GM12872 (cell line): ENCODE data around the gene EEF2.

Experiments used
- CTCF ChIP-seq: IDR thresholded peaks from 3 replicates; pipeline ENCODE4 v1.5.1; 2011; ENCODE audit warnings: low read depth, mild to moderate bottlenecking, low read length, moderate library complexity; ENCODE audit not compliant: insufficient read depth

EEF2 gene

DNA sequence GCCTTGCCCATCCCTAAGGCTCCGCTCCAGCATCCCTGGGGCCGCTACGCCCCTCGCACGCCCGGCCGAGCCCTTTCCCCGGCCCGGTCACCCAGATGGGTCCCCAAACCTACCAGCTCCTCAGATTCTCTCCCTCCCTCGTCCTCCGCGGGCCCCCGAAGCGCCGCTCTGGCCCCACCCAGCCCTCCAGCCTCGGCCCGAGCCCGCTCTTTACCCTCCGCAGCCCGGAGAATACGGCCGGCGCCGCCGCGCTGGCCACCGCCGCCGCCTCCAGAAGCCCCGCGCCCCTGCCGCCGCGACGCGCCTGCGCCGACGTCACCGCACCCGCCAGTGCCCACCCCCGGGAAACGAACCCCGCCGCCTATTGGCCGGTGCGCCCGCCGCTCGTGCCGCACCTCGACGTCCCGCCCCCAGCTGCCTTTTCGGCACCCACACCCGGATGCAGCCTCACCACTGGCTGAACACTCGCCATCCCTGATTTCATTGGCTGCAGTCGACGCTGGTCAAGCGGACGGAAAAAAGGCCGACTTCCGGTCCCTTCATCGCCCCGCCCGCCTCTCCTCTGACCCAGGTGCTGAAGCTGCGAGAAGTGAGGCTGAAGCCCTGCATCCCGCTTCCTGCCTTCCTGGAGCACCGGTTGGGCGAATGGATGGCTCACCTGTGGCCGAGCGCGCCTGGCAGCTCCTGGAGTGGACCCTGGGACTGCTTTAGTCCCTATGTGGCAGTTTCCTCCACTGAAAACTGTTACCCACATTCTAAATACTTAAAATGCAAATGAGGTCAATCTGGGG, 14.3 kb downstream of the EEF2 start, which contains the start of gene DAPK3:
TSS of gene DAPK3 (minus strand) at position 292 of the 791 bp plus-strand sequence. CDS start 1,364 bp downstream, outside the sequence.
- TF ChIP-seq CTCF: no peak

GRCh38 chr19:3970313-3970807, 14.9 kb downstream of the EEF2 start:
- TF ChIP-seq CTCF: no peak

DNA sequence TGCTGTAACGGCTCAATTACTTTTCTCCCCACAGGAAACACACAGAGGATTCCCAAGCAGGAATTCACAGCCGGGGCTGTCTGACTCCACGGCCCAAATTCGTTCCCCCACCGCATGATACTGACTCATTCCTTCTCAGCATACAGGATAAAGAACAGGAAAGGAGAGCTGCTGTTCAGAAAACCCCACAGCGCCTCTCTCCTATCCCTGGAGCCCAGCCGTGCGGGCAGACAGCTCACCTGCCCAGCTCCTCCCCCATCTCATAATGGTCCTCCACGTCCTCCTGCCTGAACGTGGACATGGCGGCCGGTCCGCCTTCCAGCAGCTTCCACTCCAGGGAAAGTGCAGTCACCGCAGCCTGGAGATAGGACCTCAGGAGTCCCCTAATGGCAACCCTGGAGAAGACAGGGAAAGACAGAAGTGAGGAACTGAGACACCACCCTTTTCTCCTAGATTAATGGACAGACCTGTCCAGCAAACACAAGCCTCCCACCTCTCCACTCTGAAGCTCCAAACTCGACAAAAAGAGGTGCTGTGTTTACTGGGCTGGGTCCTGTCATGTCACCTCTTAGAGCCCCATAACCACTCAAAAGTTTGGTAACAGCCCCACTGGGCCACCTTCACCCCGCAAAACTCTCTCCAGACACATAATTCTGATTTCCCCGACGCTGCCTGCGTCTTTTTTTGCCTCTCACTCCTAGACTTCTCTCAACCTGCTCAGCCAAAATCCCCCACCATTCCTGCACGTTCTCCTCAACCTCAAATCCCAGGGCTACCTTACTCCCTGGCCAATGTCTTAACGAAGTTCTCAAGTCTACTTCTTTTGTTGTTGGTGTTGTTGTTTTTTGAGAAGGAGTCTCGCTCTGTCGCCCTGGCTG, 15.6 kb downstream of the EEF2 start:
- no peak for TF ChIP-seq CTCF

DNA sequence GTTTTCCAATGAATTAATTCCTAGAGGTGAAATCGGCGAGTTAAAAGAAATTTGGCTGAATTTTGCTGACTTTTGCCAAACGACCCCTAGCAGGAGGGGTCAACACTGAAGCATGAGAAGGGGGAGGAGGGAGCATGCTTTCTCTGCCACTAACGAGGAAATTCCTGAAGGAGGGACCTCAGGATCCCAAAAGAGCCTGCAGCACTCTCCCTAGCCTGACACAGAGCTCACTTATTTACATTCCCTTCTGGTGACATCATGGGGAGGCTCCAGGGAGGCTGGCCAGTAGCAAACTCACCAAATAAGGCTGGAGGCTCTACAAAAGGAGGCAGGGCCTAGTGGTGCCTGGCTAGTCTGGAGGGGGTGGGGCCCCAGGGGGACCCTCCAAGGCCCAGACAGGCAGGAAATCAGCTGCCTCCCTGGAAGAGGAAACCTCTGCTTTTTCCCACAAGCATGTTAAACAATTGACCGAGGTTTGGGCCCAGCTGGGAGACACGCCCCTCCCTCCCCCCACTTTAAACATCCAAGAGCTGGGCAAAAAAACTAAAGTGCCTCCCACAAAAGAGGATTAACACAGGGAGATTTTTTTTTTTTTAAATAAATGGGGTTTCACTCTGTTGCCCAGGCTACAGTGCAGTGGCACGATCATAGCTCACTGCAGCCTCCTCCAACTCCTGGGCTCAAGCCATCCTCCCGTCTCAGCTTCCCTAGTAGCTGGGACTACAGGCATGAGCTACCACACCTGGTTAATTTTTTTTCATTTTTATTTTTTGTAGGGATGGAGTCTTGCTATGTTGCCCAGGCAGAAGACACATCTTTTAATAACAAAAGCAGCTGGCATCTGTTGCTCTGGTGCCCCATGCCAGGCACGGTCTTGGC, 16.5 kb downstream of the EEF2 start:
- no peak for TF ChIP-seq CTCF

GRCh38 chr19:3966051-3967017, 18.9 kb downstream of the EEF2 start:
- TF ChIP-seq CTCF: no peak

DNA sequence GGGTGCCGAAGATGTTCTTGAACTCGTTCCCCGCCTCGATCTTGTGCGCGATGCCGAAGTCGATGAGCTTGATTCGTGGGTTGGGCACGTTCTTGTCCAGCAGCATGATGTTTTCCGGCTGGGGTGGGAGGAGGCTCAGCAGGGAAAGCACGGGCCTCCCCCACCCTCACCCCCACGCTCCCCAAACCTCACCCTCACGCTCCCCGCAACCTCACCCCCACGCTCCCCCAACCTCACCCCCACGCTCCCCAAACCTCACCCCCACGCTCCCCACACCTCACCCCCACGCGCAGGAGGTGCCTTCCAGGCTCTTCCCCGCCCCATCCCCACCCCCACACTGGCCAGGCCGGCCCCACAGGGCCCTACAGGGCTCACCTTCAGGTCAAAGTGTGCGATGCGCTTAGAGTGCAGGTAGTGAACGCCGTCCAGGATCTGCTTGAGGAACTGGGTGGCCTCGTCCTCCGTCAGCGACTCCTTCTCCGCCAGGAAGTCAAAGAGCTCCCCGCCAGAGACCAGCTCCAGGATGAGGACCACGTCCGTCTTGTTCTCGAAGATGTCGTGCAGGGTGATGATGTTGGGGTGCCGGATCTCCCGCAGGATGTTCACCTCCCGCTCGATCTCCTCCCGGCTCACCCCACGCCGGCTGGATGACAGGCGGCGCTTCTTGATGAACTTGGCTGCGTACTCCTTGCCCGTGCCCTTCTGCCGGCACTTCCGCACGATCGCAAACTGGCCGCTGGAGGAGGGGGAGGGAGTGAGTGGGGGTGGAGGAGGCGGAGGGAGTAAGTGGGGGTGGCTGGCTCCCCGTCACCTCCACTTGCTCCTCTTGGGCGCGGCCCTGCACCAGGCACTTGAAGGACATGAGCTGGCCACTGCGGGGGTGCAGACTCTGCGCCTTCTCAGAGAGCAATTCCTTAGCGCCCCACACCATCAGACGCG, 20.7 kb downstream of the EEF2 start:
- TF ChIP-seq CTCF: no peak
